Measurements from ENCODE around the gene PIP5K1C.

DNA sequence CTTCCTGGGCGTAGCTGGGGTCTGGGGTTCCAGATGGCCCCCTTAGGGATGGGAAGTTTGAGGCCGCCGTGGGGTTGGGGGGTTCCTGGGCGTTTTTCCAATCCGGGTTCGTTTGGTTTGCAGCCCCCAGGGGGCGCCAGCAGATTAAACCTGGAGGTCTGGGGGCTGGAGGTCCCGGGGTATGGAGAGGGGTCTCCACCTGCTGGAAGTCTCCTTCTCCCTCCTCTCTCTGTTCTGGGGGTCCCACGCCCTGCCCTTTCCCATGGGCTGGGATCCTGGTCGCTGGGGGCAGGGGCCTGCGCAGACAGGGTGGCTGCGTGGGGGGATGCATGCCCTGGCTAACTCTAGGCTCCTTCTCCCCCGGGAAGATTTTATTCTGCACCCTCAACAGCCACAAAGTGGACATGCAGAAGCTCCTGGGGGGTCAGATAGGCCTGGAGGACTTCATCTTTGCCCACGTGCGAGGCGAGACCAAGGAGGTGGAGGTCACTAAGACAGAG lies 114.1 kb downstream of the PIP5K1C start:
- peak; percentile 41 to 49 (median 44) for TF ChIP-seq CTCF (IDR thresholded peaks at IDR 0.05)
- TF ChIP-seq EP300 (IDR thresholded peaks at IDR 0.05; ENCODE audit: low read depth): no peak
- no peak for TF ChIP-seq POLR2AphosphoS5 (IDR thresholded peaks at IDR 0.05)
- no peak for TF ChIP-seq POLR2A (IDR thresholded peaks at IDR 0.05)
